Thyroid gland (tissue), 4 donors: Measurements from ENCODE around the gene LILRA6. TPM values are rescaled to one million over a fixed set of nuclear protein-coding genes. Genes with fewer than 3 reads are reported as not detected.

Experiments
- DNase-seq, 2 donors: peaks; one replicate each; pipeline ENCODE4 v3.0.0-alpha.2; 2019
- H3K27ac ChIP-seq, 3 donors: fragments of 200-600 bp; sonication (generic); 1 replicate in 2 of 3; 2 replicates in 1 of 3; pipeline ENCODE4 v1.5.1; 2016 to 2019; ENCODE audit warnings: mild to moderate bottlenecking in 1 of 3, moderate library complexity in 1 of 3
- H3K27me3 ChIP-seq: fragments of 200-600 bp; sonication (generic); one replicate; pipeline ENCODE4 v1.5.1; 2019
- H3K36me3 ChIP-seq, 2 donors: fragments of 200-600 bp; sonication (generic); one replicate each; pipeline ENCODE4 v1.5.1; 2016 to 2019
- H3K4me1 ChIP-seq, 2 donors: fragments of 200-600 bp; sonication (generic); one replicate each; pipeline ENCODE4 v1.5.1; 2017 to 2019
- H3K4me3 ChIP-seq, 3 donors: fragments of 200-600 bp; sonication (generic); replicated peaks in 1 of 3; 1 replicate in 2 of 3; 2 replicates in 1 of 3; pipeline ENCODE4 v1.5.1; 2016; ENCODE audit warnings: mild to moderate bottlenecking in 1 of 3
- H3K9me3 ChIP-seq: fragments of 200-600 bp; sonication (generic); one replicate; pipeline ENCODE4 v1.5.1; 2017
- CTCF ChIP-seq, 6 experiments: fragments of 200-600 bp in 3 of 6; fragments of 450-650 bp in 3 of 6; sonication (generic) in 3 of 6; IDR thresholded peaks; one replicate each; pipeline ENCODE4 v1.5.1; 2016 to 2019; ENCODE audit warnings: antibody characterized with exemption in 6 of 6, mild to moderate bottlenecking in 2 of 6, inconsistent platforms in 1 of 6, moderate library complexity in 1 of 6
- POLR2A ChIP-seq, 2 donors: fragments of 450-650 bp; IDR thresholded peaks; one replicate each; pipeline ENCODE4 v1.6.1; 2017; ENCODE audit warnings: antibody characterized with exemption in 2 of 2, mild to moderate bottlenecking in 2 of 2, moderate library complexity in 1 of 2
- WGBS, 2 donors: methylation state at CpG; one replicate each; pipeline ENCODE4 v1.1.5; 2017; 5-methylcytosine and 5-hydroxymethylcytosine counted together
- intact Hi-C: fragments of 100-400 bp; cut with DNase I; formaldehyde crosslinking; loops from one replicate; pipeline ENCODE4 v1.15.1; 2023
- total RNA-seq, 4 donors: library from RNA; depleted of rRNA; stranded (reverse); fragments of >200 nt; gene quantifications; one replicate each; pipeline ENCODE4 v1.2.3, GENCODE V29; 2016

The LILRA6 gene
- total RNA-seq, 4 donors from 2014 or later, result 0.46 to 1.6 (median 1.1) TPM; not detected in 1

- WGBS, 2 donors, result 94 to 96% methylated on average over 11 of the region's 11 CpGs
- no peaks in the 10 kb centered on the region for H3K9me3 ChIP-seq
- intact Hi-C loops, result no loop called here
- peaks cover 17 to 18% of the 10 kb centered on the region in 2 donors for H3K4me1 ChIP-seq
- DNase-seq, result no peak
- no peak overlapping the region for H3K27ac ChIP-seq
- H3K36me3 ChIP-seq, result peaks cover 0 to 9% of the 10 kb centered on the region in 2 donors
- no peaks in the 10 kb centered on the region for H3K27me3 ChIP-seq
- no peak for TF ChIP-seq CTCF (IDR thresholded peaks at IDR 0.05)
- TF ChIP-seq POLR2A (IDR thresholded peaks at IDR 0.05), result no peak
- no peak overlapping the region for H3K4me3 ChIP-seq
These were observed 49.6 kb downstream of the LILRA6 start for GRCh38 chr19:54193011-54193410.

- H3K27me3 ChIP-seq, result no peaks in the 10 kb centered on the region
- H3K36me3 ChIP-seq, result peaks cover 0 to 9% of the 10 kb centered on the region in 2 donors
- peaks cover 18 to 19% of the 10 kb centered on the region in 2 donors for H3K4me1 ChIP-seq
- H3K27ac ChIP-seq, result peak overlapping the region in 2 of 3 donors; percentile 99 to 100
- no peaks in the 10 kb centered on the region for H3K9me3 ChIP-seq
- intact Hi-C loops, result no loop called here
- TF ChIP-seq POLR2A (IDR thresholded peaks at IDR 0.05) (no peak), CTCF (IDR thresholded peaks at IDR 0.05) (no peak)
- no peak for DNase-seq
- 64 to 74% methylated on average over 18 to 19 of the region's 19 CpGs for WGBS, 2 donors
- H3K4me3 ChIP-seq, result peak overlapping the region in 2 of 3 donors; percentile 79 to 94
These were observed 50.7 kb downstream of the LILRA6 start for GRCh38 chr19:54191811-54192453.

GRCh38 chr19:54191011-54191810, 51.4 kb downstream of the LILRA6 start, which contains the start of gene TSEN34:
TSS of gene TSEN34 (plus strand) at chr19:54191308. CDS start at chr19:54191365, 57 bp downstream.
- Histone ChIP-seq H3K27ac (peak within 1 kb of the TSS; percentile 98 to 100 (median 99)), H3K4me1 (peaks cover 18 to 19% of the 10 kb centered on the region in 2 donors), H3K4me3 (peak within 1 kb of the TSS; percentile 71 to 94 (median 79)), H3K27me3 (no peaks in the 10 kb centered on the region), H3K9me3 (no peaks in the 10 kb centered on the region), H3K36me3 (peaks cover 0 to 9% of the 10 kb centered on the region in 2 donors)
- TF ChIP-seq POLR2A (IDR thresholded peaks at IDR 0.05) (peak in 1 of 2 donors; percentile 76), CTCF (IDR thresholded peaks at IDR 0.05) (no peak)
- intact Hi-C loops, result no loop called here
- peak; percentile 89 to 91 for DNase-seq
- 0 to 4% methylated on average over 8 to 21 of the region's 77 CpGs for WGBS, 2 donors

GRCh38 chr19:54190503-54191010, 52.0 kb downstream of the LILRA6 start:
- TF ChIP-seq CTCF (IDR thresholded peaks at IDR 0.05), result no peak
- TF ChIP-seq POLR2A (IDR thresholded peaks at IDR 0.05), result no peak
- peak overlapping the region; percentile 98 to 100 (median 99) for H3K27ac ChIP-seq
- peak overlapping the region; percentile 71 to 94 (median 79) for H3K4me3 ChIP-seq
- peaks cover 18 to 19% of the 10 kb centered on the region in 2 donors for H3K4me1 ChIP-seq
- 0% methylated on average over 23 to 30 of the region's 56 CpGs for WGBS, 2 donors
- no peaks in the 10 kb centered on the region for H3K9me3 ChIP-seq
- H3K27me3 ChIP-seq, result no peaks in the 10 kb centered on the region
- peak; percentile 100 for DNase-seq
- H3K36me3 ChIP-seq, result peaks cover 0 to 9% of the 10 kb centered on the region in 2 donors
- intact Hi-C loops, result no loop called here
